GM18505 (cell line): Measurements from ENCODE around the gene CPE.

Source experiments
- ATAC-seq: cut with Tn5 transposase; IDR thresholded peaks from one replicate; pipeline ENCODE4 v1.9.1; 2021; ENCODE audit not compliant: unreplicated experiment
- POLR2A ChIP-seq: IDR thresholded peaks from 4 replicates; pipeline ENCODE4 v1.6.1; 2011; ENCODE audit warnings: borderline replicate concordance; ENCODE audit not compliant: insufficient read depth, insufficient read length; ENCODE audit errors: extremely low read depth

CPE gene

GRCh38 chr4:165507381-165507780 lies 128.6 kb downstream of the CPE start:
- no peak for ATAC-seq
- TF ChIP-seq POLR2A: no peak

DNA sequence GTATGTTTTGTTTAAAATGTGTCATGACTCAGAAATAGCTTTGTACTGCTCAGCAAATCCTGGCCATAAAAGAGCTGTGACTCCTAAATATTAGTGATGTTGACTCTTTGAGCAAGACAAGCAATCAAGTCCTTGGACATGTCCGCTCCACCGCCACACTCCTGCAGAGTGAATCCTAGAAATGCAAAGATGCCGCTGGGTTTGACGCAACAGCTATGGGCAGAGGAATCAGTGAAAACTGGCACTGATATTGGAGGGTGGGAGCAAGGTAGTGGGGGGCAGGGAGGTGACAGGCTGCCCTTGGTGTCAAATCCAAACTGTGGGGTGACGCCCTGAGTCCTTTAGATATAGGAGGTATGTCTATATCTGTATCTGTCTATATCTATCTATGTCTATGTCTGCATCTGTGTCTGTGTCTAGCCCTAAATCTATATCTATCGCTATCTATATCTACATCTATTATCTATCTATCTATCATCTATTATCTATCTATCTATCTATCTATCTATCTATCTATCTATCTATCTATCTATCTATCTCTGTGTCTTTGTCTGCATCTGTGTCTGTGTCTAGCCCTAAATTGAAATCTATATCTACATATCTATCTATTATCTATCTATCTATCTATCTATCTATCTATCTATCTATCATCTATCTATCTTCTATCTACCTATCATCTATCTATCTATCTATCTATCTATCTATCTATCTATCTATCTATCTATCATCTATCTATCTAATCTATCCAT lies 129.7 kb downstream of the CPE start:
- TF ChIP-seq POLR2A: no peak
- ATAC-seq: no peak

DNA sequence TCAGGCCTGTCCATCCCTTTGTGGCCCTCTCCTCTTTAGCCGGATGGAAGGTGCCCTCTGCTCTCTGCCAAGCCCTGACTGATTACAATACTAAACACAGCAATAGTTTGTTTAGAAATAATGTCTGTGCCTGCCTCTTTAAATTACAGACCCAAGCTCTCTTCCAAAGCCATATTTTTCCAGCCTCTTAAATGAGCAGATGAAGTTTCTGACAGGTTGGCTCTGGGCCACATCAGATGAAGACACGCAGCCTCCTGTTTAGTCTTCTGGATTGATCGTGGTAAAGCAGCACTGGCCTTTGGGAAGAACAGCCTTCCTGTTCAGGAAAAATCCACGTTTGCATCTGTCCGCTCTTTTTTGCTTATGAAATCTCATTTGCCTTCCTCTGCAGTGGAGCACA lies 133.6 kb downstream of the CPE start:
- no peak for ATAC-seq
- no peak for TF ChIP-seq POLR2A

DNA sequence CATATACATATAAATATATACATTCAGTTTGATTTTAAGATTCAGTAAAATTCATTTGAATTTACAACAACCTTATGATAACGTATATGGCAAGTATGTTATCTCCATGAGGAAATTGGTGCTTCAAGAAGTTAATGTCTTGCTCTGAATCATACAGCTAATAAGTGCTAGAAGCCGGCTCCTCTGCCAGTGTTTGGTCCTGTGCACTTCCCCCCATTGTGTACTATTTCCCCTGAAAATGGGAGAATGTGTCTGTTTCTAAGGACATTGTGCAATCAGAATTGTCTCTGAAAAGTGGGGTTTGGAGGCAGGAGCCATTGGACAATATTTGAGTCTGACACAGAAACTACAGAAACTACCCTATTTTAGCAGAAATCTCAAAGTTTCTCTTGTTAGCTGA lies 135.9 kb downstream of the CPE start:
- ATAC-seq: no peak
- no peak for TF ChIP-seq POLR2A

DNA sequence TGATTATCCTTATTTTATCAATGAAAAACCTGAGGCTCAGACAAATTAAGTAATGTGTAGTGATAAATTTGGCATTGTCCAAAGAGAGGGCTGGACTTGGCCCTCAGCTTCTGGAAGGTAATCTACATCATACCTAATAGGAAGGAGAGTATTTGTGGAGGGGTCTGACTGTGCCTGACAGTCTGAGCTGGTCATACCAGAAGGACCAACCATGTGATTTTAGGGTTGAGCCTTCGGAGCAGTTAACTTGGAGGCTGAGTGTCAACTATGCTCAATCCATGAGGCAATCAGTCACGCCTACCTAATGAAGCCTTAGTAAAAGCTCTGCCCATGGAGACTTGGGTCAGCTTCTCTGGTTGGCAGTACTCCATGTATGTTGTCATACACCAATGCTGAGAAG lies 136.4 kb downstream of the CPE start:
- no peak for TF ChIP-seq POLR2A
- no peak for ATAC-seq

DNA sequence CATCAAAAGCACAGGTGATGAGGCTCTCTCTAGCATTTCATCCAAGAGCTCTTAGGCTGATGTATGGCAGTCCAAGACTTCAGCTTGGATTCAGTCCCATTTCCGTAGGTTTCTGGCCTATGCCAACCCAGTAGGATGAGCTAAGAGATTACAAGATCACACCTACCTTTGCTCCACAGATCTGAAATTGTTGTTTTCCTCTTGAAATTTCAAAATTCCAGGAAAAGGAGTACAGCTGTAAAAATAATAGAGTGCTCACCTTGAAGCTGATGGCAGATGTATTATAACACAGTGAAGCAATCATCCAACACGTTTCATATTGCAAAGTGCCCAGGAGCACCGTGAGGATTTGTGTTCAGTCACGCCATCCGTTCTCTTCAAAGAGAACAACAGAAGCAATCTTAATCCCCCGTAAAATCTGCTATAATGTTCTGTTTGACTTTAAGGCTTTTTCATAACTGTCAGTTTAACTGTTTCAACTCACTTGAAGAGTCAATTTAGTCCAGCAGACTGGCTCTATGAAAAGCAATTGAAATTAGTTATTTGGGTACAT lies 137.5 kb downstream of the CPE start:
- ATAC-seq: no peak
- TF ChIP-seq POLR2A: no peak

- TF ChIP-seq POLR2A: no peak
- no peak for ATAC-seq
These were observed 138.4 kb downstream of the CPE start for GRCh38 chr4:165517216-165517615.

- TF ChIP-seq POLR2A: no peak
- no peak for ATAC-seq
These were observed 139.3 kb downstream of the CPE start for GRCh38 chr4:165518024-165518616.

DNA sequence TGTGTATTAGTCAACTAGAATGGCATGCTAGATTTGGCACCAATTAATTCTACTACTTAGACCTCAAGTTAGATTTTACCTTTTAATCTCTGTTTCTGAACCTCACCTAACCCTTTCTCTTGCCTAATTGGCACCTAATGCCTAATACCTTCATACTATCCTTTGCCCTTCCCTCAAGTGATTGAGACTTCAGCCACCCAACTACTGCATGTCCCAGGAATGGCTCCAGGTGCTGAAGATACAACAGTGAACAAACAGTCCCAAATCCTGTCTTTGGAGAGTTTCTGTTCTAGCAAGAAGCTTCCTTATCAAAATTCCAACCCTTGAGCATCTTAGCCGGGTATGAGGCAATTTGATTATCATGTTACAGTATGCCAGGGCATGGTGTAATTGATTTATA lies 139.9 kb downstream of the CPE start:
- TF ChIP-seq POLR2A: no peak

GRCh38 chr4:165519591-165519990 lies 140.8 kb downstream of the CPE start:
- TF ChIP-seq POLR2A: no peak
- no peak for ATAC-seq

More for the DNA sequence above, 139.9 kb downstream of the CPE start:
- no peak for ATAC-seq

DNA sequence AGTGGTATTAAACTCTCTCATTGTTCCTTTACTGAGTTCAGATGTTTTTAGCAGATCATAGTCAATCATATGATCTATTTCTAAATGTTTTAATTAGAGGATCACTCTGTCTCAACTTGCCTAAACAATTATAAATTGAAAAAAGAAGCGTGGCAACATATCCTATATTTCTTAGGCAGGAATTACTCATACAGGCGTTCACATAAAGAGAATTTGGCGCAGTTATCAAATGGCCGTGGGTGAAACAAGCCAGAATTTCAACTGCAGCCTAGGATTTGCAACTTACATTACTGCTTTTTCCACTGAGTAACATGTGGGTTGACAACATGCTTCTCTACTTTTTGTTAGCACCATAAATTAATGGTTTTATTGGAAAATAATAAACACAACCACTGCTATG lies 141.3 kb downstream of the CPE start:
- TF ChIP-seq POLR2A: no peak
- ATAC-seq: no peak

DNA sequence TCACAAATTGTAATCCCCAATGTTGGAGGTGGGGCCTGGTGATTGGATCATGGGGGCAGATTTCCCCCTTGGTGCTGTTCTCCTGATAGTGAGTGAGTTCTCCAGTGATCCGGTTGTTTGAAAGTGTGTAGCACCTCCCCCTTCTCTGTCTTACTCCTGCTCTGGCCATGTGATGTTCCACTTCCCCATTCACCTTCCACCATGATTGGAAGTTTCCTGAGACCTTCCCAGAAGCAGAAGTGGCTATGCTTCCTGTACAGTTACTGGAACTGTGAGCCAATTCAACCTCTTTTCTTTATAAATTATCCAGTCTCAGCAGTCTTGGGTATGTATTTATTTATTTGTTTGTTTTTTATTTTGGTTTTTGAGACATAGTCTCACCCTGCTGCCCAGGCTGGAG lies 143.2 kb downstream of the CPE start:
- TF ChIP-seq POLR2A: no peak
- no peak for ATAC-seq

DNA sequence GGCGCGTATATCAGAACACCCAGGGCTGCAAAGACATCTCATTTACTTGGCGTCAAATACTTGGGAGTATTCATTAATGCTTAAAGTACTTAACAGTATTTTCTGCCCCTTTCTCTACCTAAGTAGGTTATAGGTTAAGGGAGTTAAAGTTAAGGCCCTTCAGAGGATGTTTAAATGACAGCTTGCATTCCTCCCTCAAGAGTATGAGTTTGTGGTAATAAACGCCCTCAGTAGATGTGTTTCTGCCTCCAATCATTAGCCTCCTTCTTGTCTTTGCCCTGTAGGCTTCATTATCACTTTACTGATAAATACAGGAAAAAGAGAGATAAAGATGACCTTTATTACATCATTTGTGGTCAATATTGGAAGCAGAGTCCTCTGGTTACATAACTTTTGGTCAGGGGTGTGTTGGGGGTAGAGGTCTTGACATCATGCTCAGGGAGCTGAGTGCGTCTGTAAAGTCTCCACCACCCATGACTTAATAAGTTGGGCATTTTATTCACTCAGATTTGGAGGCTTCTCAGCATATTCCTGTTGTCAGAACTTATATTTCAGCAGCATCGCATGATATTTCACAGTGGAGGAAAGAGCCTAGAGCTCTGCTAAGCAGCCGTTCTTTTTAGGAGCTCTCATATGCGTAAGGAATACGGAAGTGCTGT lies 145.9 kb downstream of the CPE start:
- no peak for TF ChIP-seq POLR2A
- ATAC-seq: no peak

GRCh38 chr4:165532976-165533375 lies 154.2 kb downstream of the CPE start:
- no peak for TF ChIP-seq POLR2A
- ATAC-seq: no peak
